Breast epithelium (tissue), 3 donors: ENCODE results near the gene SUV39H1.
"Not testable (repeated sequence)": the region's sequence is repeated elsewhere in the genome, so short reads cannot be mapped to it uniquely, and the experiment has no call there.

Experiments
- CTCF ChIP-seq, 3 donors: fragments of 450-650 bp; IDR thresholded peaks; one replicate each; pipeline ENCODE4 v1.5.1; 2016 to 2017; ENCODE audit warnings: antibody characterized with exemption in 3 of 3, mild to moderate bottlenecking in 3 of 3, moderate library complexity in 3 of 3
- POLR2A ChIP-seq: fragments of 450-650 bp; IDR thresholded peaks from one replicate; pipeline ENCODE4 v1.6.1; 2016; ENCODE audit warnings: antibody characterized with exemption, mild to moderate bottlenecking, moderate library complexity
- POLR2AphosphoS5 ChIP-seq, 3 donors: sonication (generic); formaldehyde crosslinking; IDR thresholded peaks; one replicate each; pipeline ENCODE4 v1.6.1; 2017; ENCODE audit warnings: antibody characterized with exemption in 3 of 3

- not testable (repeated sequence) for TF ChIP-seq CTCF (IDR thresholded peaks at IDR 0.05); POLR2A; POLR2AphosphoS5 (IDR thresholded peaks at IDR 0.05)
Observed at GRCh38 chrX:48652055-48652579, 44.4 kb upstream of the SUV39H1 start.
